MV-4-11 (cell line): Measurements from ENCODE around the gene FAM120B.

ENCODE experiments used
- DNase-seq: peaks from one replicate; lab custom pipeline; 2025; lab: John Stamatoyannopoulos, UW

Gene FAM120B

DNA sequence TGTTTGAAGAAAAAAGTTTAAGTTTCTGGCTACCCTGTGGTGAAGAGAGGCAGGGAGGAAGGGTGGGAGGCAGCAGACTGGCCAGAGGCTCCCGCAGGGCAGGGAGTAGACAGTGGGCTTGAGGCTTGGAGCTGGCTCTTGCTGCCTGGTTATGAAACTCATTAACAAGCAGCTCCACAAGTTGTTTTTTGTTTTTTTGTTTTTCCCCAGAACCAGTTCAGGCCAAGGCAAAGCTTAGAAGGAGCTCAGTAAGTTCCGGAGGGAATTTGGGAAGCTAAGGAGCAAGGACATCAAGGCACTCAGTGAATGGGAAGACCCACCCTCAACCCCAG lies 19.7 kb upstream of the FAM120B start:
- DNase-seq: no peak

DNA sequence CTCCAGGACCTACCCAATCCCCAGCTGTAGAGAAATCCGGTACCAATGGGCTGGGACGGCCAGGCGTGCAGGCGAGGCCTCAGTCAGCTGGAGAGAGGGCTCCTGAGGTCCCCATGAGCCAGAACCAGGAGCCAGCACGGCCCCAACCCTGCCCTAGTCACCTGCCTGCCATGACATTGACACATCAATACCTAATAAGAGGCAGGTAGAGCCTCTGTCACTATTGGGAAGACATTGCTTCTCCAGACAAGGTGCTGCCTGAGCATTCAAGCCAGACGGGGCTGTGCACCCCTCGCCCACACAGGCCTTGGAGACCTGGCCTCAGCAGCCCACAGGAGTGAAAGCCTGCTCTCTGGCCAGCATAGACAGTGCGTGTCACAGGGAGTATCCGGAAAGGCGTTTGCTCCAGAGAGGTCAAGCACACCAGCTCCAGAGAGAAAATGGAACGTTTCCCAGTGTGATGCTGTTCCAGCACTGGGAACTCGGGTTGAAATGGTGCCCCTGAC lies 19.1 kb upstream of the FAM120B start:
- DNase-seq: no peak

DNA sequence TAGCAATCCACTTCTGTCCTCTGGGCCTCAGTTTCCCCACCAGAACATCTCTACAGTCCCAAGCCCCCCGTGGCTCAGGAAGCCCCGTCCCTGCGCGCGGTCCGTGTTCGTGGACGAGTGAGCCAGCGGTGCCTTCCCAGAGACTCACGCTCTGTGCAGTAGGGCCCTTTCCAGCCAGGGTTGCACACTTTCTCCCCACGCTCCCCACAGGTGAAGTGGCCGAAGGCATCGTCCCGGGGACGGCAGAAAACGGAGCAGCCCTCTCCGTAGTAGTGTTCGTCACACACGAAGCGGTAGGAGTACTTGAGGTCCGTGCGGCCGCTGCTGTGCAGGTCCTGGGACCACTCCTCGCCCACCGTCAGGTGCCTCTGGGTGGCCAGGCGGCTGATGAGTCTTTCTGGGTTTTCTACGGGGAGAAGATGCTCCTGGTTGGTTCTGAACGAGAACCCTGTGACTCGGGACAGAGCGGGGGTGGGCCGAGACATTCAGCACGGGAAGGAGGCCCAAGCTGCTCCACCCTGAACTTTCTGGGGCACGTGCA lies 18.4 kb upstream of the FAM120B start:
- no peak for DNase-seq

DNA sequence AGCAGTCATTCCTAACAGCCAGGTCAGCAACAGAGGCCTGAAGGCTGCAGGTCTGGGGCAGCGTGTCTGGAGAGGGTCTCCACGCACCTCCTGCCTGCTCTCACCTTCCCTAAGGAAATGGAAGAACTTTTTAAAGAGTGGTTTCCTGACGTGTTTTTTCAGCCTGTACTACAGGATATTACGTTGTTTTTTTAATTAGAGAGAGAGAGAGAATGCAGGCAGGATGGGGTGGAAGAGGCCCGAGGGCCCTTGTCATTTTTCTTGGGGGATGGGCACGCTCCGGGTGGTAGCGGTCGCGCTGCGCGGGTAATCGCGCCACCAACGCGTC lies 17.7 kb upstream of the FAM120B start:
- DNase-seq: no peak

DNA sequence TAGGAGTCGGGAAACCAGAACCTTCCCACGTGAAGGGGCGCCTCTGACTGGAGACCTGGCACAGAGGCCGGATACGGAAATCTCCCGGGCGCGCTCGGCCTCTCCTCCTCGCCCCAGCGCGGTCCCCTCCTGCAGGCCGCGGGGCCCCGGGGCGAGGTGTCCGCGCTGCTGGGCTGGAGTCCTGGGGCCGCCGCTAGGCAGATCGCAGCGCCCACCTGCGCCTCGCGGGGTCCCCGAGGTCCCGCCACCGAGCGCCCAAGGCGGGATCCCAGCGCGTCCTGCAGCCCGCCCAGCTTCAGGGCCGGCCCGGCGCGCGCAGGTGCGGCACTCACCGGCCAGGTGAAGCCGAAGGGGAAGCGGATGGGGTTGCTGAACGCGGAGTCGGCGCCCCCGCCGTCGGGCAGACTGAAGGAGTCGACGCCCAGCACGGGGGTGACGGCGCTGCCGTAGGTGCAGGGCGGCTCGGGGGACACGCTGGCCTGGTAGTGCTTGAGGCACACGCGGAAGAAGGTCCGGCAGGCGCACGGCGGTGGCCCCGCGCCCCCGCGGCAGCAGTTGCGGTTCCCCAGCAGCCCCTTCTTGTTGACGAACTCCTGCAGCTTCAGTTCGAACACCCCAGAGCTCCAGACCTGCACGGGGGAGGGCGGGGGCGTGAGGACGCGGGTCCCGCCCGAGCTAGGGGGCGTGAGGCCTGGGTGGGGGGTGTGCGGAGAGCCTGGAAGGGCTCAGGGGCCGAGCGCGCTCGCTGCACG lies 17.2 kb upstream of the FAM120B start:
- no peak for DNase-seq

DNA sequence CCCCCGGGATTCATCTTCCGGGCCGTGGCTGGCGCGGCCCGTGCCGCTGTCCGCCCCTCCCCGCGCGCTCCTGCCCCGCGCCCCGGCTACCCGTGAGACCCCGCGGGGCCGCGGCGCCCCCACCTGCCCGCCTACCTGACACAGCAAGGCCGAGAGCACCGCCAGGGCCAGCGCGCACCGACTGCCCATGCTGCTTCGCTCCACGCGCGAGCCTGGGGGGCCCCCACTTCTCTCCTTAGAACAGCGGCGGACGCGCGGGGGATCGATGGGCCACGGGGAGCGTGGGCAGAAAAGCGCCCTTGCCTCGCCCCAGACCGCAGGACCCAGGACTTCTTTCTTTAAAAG lies 16.6 kb upstream of the FAM120B start:
- DNase-seq: no peak

DNA sequence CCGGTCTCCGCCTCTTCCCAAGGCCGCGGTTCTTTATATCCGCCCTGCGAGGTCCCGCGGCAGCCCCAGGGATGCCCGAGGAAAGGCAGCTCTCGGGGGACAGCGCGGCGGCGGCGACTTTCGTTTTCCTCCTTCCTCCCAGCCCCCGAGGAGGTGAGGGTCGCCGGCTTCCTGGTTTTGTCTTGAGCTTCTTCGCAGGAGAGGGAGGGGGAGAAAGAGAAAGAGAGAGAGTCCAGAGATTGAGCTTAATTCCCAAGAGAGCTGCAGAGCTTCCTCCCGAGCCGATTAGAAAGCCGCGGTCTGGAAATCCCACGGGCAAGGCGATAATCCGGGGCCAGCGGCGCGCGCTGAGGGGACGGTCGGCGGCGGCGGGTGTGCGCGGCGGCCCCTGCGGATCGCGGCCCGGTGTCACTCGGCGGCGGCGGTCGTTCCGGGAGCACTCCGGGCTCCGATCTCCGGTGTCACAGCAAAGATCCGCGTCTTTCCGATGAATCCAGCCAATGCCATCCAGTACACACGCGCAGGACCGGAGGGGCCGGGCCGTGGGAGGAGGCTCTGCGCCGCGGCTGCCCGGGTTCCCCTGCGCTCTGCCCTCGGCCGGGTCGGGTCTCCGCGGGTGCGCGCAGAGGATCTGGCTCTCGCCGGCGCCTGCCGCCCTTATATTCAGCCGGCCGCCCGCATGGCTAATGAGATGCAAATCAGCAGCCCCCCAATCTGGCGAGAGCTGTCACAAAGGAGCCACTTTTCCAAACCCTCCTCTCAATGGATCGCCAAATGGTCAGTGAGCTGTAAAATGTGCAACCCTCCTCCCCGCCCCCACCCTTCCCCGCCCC lies 16.0 kb upstream of the FAM120B start, which contains the start of gene DLL1:
DLL1 (minus strand) TSS at position 783 of the 833 bp plus-strand sequence. CDS start 939 bp downstream, outside the sequence.
- DNase-seq: no peak

DNA sequence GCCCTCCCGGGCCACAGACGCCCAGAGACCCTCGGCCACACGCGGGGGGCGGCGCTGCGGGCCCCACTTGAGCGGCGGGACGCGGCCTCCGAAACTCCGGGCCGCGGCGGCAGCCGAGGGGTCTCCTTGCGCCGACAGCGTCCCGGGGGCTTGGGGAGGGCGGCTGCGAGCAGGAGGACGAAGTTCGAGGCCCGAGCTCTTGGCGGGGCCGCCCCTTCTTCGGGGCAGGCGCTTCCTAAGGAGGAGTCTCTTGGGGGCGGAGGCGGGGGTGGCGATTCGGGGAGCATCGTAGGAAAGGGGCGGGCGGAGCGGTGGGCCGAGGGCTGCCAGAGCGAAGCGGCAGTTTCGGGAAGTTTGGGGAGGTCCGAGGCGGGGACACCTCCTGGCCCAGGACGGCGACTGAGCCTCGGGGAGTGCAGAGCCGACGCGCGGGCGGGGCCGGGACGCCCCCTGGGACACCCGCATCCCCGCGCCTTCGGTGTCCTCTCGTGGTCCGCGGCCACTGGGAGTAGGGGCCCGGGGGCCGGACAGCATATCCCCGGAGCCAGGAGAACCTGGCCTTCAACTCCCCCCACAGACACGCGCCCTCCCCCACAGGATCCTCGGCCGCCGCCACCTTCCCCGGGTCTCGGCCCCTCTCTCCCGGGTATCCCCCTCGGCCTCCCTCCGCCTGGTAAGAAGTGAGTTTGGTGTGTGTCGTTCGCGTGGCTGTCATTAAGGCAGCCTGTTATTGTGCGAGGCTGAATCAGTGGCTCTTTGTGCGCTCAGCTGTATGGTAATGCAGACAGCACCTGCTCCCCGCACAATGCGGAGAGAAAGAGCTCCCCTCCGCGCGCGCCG lies 15.1 kb upstream of the FAM120B start:
- DNase-seq: no peak

DNA sequence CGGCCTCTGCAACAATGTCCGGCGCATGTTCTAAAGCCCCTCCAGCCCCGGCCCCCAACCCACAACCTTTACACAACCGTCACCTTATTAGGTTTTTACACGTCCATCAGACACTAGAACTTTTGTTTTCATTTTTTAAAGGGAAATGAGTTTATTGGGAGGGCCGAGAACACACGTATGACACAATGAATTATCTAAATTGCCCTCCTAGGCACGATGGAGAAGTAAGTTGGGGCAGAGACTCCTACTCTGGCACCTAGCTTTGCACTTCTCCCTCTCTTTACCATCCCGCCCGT lies 14.5 kb upstream of the FAM120B start:
- DNase-seq: no peak

DNA sequence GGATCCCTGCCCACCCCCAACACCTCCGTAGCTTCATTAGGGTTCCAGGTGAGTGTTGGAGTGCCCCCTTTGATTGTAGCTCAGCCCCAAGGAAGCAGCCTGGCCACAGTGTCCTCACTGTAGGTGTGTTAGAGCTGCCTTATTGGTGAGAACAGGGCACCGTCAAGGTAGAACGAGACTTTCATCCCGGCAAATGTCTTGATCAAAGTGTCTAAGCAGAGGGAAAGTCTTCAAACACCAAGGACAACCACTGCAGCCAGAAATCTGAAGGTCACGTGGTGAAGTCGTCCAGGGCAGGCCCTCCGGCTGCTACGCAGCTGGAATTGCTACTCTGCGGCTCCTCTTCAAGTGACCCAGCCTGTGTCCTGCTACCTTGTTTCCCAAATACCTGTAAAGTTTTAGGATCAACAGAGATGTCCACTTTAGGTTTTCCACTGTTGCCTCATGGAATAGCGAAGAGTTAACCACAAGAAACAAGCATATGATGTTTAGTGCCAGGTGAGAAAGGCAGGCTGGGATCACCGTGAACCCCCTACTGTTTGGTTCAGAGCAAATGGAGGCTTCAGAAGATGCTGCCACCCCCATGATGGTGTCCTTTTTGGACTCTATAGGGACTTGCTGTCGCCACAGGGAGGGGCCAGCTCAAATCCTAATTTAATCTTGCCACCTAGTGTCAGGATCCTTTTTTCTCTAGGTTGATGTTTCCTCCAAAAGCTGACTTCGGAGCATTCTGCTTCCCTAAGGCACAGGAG lies 14.0 kb upstream of the FAM120B start:
- peak; percentile 16 for DNase-seq

DNA sequence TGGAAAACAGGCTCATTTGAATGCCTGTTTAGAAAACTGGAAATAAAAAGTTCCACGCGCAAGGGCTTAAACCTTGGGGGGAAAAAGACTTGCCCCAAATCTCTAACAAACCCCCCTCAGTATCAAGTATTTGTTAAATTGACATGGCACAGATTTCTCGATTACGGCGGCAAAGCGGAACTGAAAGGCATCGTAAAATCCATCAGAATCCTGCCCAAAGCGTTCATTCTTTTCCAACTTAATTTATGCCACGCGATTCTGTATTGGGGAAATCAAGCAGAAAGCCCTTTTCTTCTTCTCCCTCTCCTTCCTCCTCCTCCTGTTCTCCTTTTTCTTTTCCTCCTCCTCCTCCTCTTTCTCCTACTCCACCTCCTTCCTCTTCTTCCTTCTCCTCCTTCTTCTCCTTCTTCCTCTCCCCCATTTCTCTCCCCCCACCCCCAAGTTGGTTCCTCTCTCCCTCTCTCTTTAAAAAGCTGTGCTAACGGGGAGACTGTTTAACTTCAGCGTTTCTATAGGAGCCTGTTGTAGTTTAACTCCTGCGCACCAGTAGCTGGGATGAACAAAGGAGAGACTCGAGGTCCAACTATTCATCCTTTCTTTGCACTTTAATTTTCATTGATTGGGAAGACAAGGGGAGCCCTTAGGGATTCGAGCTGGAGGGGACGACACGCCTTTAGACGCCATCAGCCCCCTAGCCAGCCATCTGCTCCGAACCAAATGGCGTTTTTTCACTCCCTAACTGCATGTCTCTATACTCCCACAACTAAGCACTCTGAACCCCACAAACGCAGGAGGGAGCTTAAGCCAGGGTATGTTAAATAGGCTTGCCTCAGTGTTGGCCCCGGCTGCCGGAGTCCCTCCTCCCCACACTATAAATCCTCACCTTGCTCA lies 13.0 kb upstream of the FAM120B start:
- peak; percentile 9 for DNase-seq

DNA sequence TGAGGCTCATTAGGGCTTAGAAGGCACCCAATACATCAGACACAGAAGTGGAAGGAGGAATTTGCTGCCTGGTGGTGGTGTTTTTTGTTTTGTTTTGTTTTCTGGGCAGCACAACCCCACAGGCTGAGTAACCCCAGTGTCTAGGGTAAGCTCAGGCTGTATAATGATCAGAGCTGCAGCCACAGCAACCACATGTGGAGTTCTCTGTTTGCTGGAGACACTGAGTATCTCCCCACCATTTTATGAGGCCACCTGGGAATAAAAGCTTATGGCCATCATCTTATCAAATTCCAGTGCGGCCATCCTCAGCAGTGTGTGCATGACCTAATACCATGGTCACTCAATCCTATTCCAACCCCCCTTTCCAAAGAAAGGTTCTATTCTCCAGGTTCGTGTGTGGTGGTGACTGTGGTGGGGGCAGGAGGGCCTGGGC lies 12.2 kb upstream of the FAM120B start:
- DNase-seq: no peak

DNA sequence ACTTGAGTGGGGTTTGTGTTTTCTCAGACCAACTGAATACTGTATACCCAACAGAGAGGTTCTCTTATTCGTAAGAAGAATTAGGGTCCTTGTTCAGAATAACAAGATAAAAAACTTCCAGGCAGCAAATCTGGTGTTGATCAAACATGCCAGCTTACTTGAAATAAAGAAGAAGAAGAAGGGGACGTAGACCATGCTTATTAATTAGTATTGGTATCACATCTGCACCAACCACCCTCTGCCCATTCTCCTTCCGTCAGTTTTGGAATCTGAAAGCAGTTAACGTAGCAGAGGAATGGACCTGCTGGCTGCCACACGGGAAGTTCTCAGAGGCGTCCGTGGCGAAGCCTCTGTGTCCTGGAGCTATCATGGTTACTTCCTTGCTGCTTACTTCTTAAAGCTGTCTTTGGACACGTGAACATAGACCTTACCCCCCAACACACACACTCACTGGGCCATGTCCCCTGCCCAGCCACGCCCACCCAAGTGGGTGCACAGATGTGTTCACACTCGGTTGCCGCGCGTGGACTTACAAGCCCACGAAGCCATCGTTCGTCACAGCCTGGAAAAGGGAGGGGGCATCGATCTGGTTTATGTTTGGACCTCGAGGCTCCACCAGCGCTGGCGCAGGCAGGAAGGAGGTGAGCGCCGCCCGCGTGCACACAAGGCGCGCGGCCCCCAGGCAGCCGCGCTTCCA lies 11.6 kb upstream of the FAM120B start:
- no peak for DNase-seq

DNA sequence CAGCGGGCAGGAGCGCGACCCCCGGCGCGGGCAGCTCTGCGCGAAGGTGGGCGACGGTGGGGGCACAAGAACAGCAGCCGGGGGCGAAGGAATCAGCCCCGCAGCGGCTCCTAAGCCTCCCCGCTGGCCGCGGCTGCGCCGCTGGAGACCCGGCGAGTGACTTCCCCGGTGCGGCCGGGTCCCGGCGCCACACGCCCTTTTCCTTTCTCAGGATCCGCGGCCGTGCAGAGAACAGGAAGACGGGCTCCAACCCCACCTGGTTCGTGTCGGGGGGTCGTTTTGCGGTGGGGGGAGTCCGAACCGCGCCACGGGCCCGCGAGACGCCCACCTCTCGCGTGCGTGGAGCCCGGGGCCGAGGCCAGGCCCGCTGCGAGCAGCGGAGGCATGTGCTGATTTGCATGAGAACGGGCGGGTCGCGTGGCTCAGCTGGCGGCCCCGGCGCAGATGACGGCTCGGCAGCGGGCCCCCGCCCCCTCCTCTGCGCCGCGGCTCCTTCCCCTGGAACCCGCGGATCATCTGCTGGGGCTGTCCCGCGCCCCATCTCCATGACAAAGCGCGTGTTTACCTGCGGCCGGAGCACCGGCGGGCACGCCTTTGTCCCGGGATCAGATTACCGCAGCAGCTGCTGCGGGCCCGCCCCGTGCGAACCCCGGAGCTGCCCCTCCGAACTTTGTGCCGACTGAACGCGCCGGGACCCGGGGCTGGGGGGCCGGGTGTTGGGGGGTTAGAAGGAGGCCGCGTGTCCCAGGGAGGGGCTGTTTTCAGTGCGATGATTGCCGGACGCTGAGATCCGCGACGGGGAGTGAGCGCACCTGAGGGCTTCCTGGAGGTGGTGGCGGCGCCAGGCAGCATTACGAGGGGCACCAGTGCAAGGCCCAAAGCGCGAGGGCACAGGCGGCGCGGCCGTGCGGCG lies 10.8 kb upstream of the FAM120B start:
- DNase-seq: no peak

DNA sequence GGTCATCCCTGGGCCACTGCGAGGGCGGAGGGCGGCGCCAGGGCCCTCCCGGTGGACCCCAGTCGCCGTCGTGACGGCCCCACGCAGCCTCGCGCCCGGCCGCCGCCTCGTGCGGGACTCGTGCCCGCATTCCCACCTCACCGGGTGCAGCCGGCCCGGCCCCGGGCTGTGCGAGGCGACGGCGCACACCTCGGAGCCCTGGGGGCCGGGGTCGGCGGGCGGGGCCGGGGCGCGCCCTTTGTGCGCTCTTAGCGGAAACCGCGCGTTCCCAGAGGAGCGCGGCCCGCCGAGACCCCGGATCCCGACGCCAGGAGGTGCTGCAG lies 10.2 kb upstream of the FAM120B start:
- DNase-seq: no peak

DNA sequence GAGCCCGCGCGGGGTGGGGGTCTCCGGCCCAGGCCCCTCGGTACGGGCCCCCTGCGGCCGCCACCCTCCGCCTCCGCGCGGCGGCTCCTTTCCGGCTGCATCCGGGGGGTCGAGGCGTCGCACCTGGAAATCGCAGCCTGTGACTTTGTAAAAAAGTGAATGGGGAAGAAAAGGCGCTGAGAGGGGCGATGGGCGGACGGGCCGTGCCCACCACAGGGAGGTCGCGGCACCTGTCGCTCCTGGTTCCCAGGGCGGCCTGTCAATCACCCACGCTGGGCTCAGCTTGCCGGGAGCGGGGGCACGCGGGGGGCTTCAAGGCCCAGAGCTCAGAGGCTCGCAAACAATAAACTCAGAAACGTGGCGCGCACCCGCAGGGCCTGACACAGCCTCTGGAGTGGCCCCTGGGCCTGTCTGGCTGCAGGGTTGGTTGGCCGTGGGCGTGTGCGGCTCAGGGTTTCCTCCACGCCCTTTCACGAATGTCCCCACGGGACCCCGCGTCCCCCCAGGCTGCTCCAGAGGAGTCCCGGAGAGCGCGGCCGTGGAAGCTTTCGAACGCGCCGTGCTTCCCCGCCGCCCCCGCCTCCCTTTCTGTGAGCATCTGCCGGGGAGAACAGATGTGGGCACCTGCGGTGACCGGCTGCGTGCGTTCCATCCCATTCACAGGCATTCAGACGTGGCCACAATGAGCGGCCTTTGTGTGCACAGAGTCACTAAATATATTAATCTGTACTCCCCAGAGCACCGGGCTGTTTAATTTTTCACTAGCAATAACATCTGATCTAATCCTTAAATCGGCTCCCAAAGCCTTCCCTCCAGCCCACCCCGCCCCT lies 9.6 kb upstream of the FAM120B start:
- DNase-seq: no peak

DNA sequence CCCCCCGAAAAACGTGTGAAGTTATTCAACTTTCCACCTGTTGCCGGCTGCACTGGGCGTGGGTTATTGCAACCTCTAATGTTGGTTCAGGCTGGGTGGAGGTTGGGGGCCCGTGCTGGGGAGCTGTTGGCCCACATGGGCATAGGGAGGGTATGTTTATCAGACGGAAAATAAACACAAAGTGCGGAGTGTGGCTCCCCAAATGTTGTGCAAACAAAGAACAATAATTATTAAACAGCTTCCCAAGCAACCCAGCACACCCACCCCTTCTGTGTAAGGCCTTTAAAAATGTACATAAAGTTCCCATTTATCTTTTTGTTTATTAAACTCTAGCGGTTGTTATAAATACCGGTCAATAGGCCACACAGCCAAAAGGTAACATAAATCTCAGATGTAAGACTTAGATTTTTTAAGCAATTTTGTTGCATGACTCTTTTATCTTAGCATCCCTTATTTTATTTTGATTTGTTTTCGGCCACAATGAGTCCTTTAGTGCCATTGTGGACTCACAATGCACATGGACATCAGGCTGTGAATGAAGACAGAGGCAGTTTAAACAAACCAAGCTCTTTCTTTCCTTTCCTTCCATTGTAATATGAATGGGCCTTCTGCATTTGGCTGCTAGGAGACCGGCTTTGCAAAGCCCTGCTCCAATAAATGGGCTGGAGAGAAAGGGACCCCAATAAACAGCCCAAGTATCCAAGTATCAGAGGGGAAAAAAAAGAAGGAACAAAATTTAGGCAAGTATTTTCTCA lies 8.8 kb upstream of the FAM120B start:
- DNase-seq: no peak

DNA sequence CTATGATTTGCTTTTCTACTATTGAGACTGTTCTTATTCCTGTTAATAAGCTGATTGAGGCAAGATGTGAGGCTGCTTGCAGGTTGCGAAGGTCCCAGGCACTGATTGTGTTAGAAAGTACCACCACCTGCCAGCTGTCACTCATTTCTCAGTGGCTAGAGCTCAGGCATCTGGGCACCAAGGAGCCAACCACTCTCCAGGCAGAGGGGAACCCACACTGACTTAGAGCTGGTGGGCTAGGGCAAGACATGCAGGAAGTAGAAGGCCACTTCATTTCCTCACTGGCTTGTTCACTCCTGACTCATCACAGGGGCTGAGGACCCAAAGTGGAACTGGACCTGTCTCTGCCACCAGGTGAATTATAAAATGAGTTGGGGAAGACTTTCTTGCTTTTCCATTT lies 7.9 kb upstream of the FAM120B start:
- DNase-seq: no peak
